Neuron (in vitro differentiated cells): ENCODE results near the gene DAPK1.

ENCODE experiments used
- H2AFZ ChIP-seq: one replicate; pipeline ENCODE4 v1.6.1; 2013; ENCODE audit warnings: low read depth, mild to moderate bottlenecking, inconsistent platforms, low read length, moderate library complexity
- H3K27me3 ChIP-seq: one replicate; pipeline ENCODE4 v1.6.1; 2013; ENCODE audit warnings: low read length; ENCODE audit not compliant: insufficient read depth
- H3K36me3 ChIP-seq: one replicate; pipeline ENCODE4 v1.6.1; 2013; ENCODE audit warnings: low read length; ENCODE audit not compliant: insufficient read depth
- H3K4me1 ChIP-seq: one replicate; pipeline ENCODE4 v1.6.1; 2013; ENCODE audit warnings: low read length; ENCODE audit not compliant: insufficient read depth
- H3K4me3 ChIP-seq: 2 replicates; pipeline ENCODE4 v1.5.1; 2013; ENCODE audit warnings: mild to moderate bottlenecking, low read length, moderate library complexity
- H3K9me3 ChIP-seq: one replicate; pipeline ENCODE4 v1.6.1; 2013; ENCODE audit warnings: low read length

DAPK1 gene

DNA sequence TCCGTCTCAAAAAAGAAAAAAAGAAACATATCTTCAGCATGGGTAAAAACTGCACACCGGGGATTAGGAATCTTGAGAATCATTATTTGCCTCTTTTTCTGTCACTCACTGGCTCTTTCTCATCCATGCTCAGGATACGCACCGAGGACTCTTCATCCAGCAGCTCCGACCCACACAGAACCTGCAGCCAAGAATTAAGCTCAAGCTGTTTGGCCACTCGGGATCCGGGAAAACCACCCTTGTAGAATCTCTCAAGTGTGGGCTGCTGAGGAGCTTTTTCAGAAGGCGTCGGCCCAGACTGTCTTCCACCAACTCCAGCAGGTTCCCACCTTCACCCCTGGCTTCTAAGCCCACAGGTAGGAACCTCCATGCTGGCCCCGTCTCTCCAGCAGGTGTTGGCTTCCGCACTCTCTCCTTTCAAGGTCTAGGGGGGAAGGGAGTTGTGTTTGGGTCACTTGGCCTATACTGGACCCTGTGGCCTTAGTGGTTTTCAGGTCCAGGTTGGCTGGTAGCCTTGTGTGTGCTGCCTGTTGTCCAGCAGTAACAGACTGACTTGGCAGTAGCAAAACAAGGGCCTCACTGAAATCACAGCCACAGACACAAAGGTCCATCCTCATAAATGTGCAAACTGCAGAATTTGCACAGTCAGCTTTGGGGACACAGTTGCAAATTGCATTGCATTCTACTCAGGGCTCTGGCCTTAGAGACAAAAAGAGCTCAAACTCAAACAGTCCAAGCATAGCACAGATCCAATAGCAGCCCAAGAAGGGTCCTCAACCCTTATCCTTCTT, 183.8 kb downstream of the DAPK1 start:
- Histone ChIP-seq H2AFZ (no peak overlapping the region), H3K36me3 (peaks cover 31% of the 10 kb centered on the region), H3K4me3 (no peak overlapping the region), H3K27me3 (no peaks in the 10 kb centered on the region), H3K9me3 (no peaks in the 10 kb centered on the region), H3K4me1 (no peaks in the 10 kb centered on the region)

- Histone ChIP-seq H3K27me3 (no peaks in the 10 kb centered on the region), H2AFZ (no peak overlapping the region), H3K4me3 (no peak overlapping the region), H3K4me1 (no peaks in the 10 kb centered on the region), H3K9me3 (no peaks in the 10 kb centered on the region), H3K36me3 (peaks cover 36% of the 10 kb centered on the region)
These were observed 184.4 kb downstream of the DAPK1 start for GRCh38 chr9:87682085-87682484.

DNA sequence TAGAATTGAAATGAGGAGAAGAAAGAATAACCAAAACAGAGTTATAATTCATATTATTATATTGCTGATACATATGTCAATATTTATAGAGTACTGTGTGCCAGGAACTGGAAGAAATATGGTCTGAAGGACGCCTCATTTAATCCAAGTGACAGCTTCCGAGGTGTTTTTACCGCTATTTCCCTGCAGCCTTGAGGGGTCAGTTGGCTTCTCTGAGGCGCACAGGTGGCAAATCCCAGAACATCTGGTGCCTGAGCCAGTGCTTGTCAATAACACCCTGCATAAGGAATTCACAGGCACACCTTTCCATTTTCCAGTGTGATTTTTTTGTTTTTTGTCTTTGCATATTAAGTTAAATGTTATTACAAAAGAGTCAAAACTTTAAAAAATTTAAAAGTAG, 185.0 kb downstream of the DAPK1 start:
- no peak overlapping the region for H3K4me3 ChIP-seq
- H3K9me3 ChIP-seq = no peaks in the 10 kb centered on the region
- no peak overlapping the region for H2AFZ ChIP-seq
- H3K27me3 ChIP-seq = no peaks in the 10 kb centered on the region
- H3K36me3 ChIP-seq = peaks cover 40% of the 10 kb centered on the region
- H3K4me1 ChIP-seq = no peaks in the 10 kb centered on the region

DNA sequence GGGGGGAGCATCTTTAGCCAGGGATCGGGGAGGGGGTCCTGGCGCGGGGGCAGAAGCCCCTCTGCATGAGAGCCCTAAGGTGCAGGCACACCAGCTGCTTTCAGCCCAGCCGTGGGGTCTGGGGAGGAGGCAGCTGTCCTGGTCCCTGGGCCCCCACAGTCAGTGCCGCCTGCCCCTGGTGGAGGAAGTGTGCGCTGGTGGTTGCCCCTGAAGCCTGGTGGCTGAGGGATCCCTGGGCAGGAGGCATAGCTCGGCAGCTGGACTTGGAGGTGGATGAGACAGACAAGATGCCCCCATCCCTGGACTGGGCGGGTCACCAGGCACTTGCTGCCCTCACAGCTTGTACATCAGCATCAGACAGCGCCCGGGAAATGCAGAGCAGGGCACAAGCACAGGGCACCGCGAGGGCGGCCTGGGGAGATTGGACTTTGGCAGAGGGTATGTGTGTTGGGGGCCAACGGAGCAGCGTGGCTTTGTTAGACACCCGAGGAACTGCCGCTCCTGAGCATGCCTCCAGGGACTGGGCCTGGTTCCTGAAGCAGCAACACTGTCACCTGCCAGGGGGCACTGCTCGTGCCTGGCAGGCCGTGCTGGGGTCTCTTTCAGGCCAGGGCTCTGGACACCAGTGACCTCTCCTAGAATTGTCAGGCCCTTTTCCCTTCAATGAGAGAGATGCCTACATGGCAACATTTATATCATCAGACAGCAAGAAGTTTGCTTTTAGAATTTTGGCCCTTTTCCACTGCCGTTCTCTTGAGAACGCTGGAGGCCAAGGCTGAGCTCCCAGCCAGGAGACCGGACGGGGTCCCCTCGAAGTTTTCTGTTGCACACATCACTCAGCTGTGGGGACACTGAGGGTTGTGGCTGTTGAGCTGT, 186.3 kb downstream of the DAPK1 start:
- H3K36me3 ChIP-seq = peaks cover 42% of the 10 kb centered on the region

DNA sequence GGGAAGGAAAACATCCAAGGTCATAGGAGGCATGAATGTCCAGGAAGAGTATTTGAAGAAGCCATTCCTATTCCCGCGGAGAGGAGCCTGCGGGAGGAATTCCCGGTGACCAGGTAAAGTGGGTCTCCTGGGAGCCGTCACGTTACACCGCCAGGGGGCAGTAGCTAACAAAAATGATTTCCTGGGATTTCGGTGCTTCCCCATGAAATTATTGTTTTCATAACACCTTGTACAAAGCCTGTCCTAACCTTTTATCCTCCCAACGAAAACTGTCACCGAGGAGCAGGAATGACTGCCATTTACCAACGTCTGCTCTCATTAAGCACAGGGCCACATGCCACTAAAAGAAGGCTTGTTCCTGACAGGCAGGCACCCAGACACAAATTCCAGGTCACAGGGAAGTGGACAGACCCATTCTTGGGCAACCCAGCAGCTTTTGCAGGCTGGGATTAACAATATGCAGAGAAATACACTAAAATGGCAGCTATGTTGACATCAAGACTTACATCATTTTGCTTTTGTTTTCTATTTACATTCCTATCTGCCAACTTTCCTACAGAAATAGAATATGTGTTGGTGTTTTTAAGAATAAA, 187.1 kb downstream of the DAPK1 start:
- H3K4me3 ChIP-seq = no peak overlapping the region
- peaks cover 42% of the 10 kb centered on the region for H3K36me3 ChIP-seq
- no peaks in the 10 kb centered on the region for H3K27me3 ChIP-seq
- no peak overlapping the region for H2AFZ ChIP-seq
- H3K9me3 ChIP-seq = no peaks in the 10 kb centered on the region
- no peaks in the 10 kb centered on the region for H3K4me1 ChIP-seq

More for the DNA sequence above, 186.3 kb downstream of the DAPK1 start:
- Histone ChIP-seq H3K4me3 (no peak overlapping the region), H3K9me3 (no peaks in the 10 kb centered on the region), H3K27me3 (no peaks in the 10 kb centered on the region), H3K4me1 (no peaks in the 10 kb centered on the region), H2AFZ (no peak overlapping the region)

DNA sequence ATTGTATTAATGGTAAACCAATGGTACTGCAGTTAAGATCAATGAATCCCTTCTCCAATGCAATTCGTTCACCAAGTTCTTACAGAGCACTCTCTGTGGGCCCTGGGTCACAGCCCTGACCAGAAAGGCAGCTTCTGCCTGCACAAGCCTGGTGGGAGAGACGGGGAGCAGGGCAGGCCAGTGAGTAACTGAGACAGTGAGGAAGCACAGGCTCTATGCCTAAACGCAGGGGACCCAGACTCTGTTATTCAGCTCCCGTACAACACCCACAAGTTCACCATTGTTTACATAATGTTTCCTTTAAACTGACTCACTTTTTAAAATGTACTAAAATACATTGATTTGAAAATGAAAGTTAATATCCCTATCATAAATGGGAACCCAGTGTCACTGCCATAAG, 187.8 kb downstream of the DAPK1 start:
- no peak overlapping the region for H2AFZ ChIP-seq
- peaks cover 43% of the 10 kb centered on the region for H3K36me3 ChIP-seq
- no peaks in the 10 kb centered on the region for H3K4me1 ChIP-seq
- no peaks in the 10 kb centered on the region for H3K9me3 ChIP-seq
- H3K4me3 ChIP-seq = no peak overlapping the region
- H3K27me3 ChIP-seq = no peaks in the 10 kb centered on the region

GRCh38 chr9:87685871-87686519, 188.3 kb downstream of the DAPK1 start:
- Histone ChIP-seq H2AFZ (no peak overlapping the region), H3K4me3 (no peak overlapping the region), H3K36me3 (peaks cover 46% of the 10 kb centered on the region)

DNA sequence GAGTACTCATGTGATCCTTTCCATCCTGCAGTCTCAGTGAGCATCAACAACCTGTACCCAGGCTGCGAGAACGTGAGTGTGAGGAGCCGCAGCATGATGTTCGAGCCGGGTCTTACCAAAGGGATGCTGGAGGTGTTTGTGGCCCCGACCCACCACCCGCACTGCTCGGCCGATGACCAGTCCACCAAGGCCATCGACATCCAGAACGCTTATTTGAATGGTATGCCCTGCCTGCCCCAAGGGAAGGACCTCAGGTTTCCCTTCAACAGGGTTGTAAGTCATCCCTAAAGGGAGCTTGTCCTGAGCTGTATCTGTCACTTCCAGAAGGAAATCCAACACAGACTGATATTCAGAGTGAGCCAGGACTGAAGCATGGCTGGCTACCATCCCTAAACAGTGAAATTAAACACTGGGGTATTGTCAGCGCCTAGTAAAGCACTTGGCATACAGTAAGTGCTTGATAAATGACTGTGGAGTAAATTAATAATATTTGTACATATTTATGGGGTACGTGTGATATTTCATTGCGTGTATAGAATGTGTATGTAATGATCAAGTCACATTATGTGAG, 188.9 kb downstream of the DAPK1 start:
- H2AFZ ChIP-seq = no peak overlapping the region
- H3K4me1 ChIP-seq = no peaks in the 10 kb centered on the region
- no peak overlapping the region for H3K4me3 ChIP-seq
- H3K36me3 ChIP-seq = peaks cover 41% of the 10 kb centered on the region
- no peaks in the 10 kb centered on the region for H3K27me3 ChIP-seq
- peaks cover 2% of the 10 kb centered on the region for H3K9me3 ChIP-seq

More at GRCh38 chr9:87685871-87686519, 188.3 kb downstream of the DAPK1 start:
- no peaks in the 10 kb centered on the region for H3K27me3 ChIP-seq
- H3K4me1 ChIP-seq = no peaks in the 10 kb centered on the region
- H3K9me3 ChIP-seq = peaks cover 2% of the 10 kb centered on the region

DNA sequence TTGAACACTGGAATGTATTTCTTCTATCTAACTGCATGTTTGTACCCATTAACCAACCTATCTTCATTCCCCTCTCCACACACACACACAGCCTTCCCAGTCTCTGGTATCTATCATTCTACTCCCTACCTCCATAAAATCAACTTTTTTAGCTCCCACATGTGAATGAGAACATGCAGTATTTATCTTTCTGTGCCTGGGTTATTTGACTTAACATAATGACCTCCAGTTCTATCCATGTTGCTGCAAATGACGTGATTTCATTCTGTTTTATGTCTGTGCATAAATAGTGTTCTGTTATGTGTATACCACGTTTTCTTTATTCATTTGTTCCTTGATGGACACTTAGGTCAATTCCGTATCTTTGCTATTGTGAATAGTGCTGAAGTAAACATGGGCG, 189.5 kb downstream of the DAPK1 start:
- H3K4me3 ChIP-seq = no peak overlapping the region
- peaks cover 37% of the 10 kb centered on the region for H3K36me3 ChIP-seq
- no peaks in the 10 kb centered on the region for H3K27me3 ChIP-seq
- H3K4me1 ChIP-seq = no peaks in the 10 kb centered on the region
- peaks cover 2% of the 10 kb centered on the region for H3K9me3 ChIP-seq
- no peak overlapping the region for H2AFZ ChIP-seq

- Histone ChIP-seq H3K4me3 (no peak overlapping the region), H3K36me3 (peaks cover 44% of the 10 kb centered on the region)
These were observed 196.6 kb downstream of the DAPK1 start for GRCh38 chr9:87694236-87694755.

DNA sequence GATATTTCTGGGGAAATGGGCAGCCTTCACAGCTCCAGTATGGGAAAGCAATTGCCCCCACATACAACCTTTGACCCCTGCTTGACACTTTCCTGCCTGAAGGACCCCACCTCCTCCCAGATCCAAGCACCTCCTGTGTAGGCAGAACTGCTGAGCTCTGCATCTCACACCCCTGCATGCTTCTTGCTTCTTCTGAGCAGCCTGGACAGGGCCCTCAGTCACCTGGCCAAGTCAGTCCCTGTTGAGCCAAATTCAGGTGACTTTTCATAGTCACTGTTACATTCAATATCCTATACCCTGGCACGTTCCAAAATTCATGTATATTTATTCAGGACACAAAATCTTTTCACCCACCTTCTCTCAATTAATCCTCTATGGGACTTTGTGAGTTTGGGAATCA, 197.9 kb downstream of the DAPK1 start:
- Histone ChIP-seq H3K27me3 (no peaks in the 10 kb centered on the region), H2AFZ (no peak overlapping the region), H3K36me3 (peaks cover 54% of the 10 kb centered on the region), H3K9me3 (peaks cover 8% of the 10 kb centered on the region), H3K4me3 (no peak overlapping the region), H3K4me1 (no peaks in the 10 kb centered on the region)

More at GRCh38 chr9:87694236-87694755, 196.6 kb downstream of the DAPK1 start:
- peaks cover 8% of the 10 kb centered on the region for H3K9me3 ChIP-seq
- no peak overlapping the region for H2AFZ ChIP-seq
- no peaks in the 10 kb centered on the region for H3K27me3 ChIP-seq
- no peaks in the 10 kb centered on the region for H3K4me1 ChIP-seq

- Histone ChIP-seq H2AFZ (no peak overlapping the region), H3K27me3 (no peaks in the 10 kb centered on the region), H3K4me1 (no peaks in the 10 kb centered on the region), H3K9me3 (peaks cover 6% of the 10 kb centered on the region), H3K4me3 (no peak overlapping the region), H3K36me3 (peaks cover 55% of the 10 kb centered on the region)
These were observed 199.0 kb downstream of the DAPK1 start for GRCh38 chr9:87696641-87697040.
